A673 (cell line): Measurements from ENCODE around the gene EPN2. TPM values are rescaled to one million over a fixed set of nuclear protein-coding genes. Genes with fewer than 3 reads are reported as not detected.
"Not testable (repeated sequence)": the region's sequence is repeated elsewhere in the genome, so short reads cannot be mapped to it uniquely, and the experiment has no call there.

ENCODE experiments used
- BruUV-seq: library from RNA; stranded (reverse); fragments of 400-500 nt; replicated peaks from 2 replicates; lab custom pipeline; 2021; lab: Mats Ljungman, UMichigan
- CTCF ChIA-PET: fragments of 300-600 bp; sonication (Branson Sonifier 250); formaldehyde crosslinking; loops from one replicate; lab custom pipeline; 2022; ENCODE audit warnings: antibody characterized with exemption; lab: Charles Lee
- POLR2A ChIA-PET: fragments of 300-600 bp; sonication (Branson Sonifier 250); formaldehyde crosslinking; loops from one replicate; lab custom pipeline; 2022; ENCODE audit warnings: antibody characterized with exemption; ENCODE audit not compliant: low non-redundant PET; lab: Charles Lee
- DNase-seq: peaks from one replicate; pipeline ENCODE4 v3.0.0-alpha.2; 2015; ENCODE audit warnings: low spot score
- H3K27ac ChIP-seq: fragments of 200-600 bp; sonication (generic); 2 replicates; pipeline ENCODE4 v1.5.1; 2016; ENCODE audit warnings: mixed run types, low read depth, mild to moderate bottlenecking, mixed read lengths, antibody characterized with exemption, low read length; ENCODE audit not compliant: poor library complexity, severe bottlenecking
- H3K27me3 ChIP-seq: fragments of 200-600 bp; sonication (generic); replicated peaks from 2 replicates; pipeline ENCODE4 v1.6.1; 2017; ENCODE audit warnings: mixed run types, low read depth, mild to moderate bottlenecking, mixed read lengths, antibody characterized with exemption, low read length; ENCODE audit not compliant: insufficient read depth, poor library complexity
- H3K36me3 ChIP-seq: fragments of 200-600 bp; sonication (generic); 2 replicates; pipeline ENCODE4 v1.6.1; 2016; ENCODE audit warnings: mixed run types, mild to moderate bottlenecking, mixed read lengths, antibody characterized with exemption, low read length; ENCODE audit not compliant: insufficient read depth, poor library complexity, severe bottlenecking
- H3K4me1 ChIP-seq: fragments of 200-600 bp; sonication (generic); 2 replicates; pipeline ENCODE4 v1.6.1; 2017; ENCODE audit warnings: mixed run types, mild to moderate bottlenecking, mixed read lengths, antibody characterized with exemption, low read length; ENCODE audit not compliant: insufficient read depth, poor library complexity, severe bottlenecking
- H3K4me3 ChIP-seq: fragments of 200-600 bp; sonication (generic); 2 replicates; pipeline ENCODE4 v1.5.1; 2016; ENCODE audit warnings: low read depth, mixed run types, mild to moderate bottlenecking, mixed read lengths, low read length; ENCODE audit not compliant: poor library complexity, severe bottlenecking
- H3K9me3 ChIP-seq: fragments of 200-600 bp; sonication (generic); 2 replicates; pipeline ENCODE4 v1.6.1; 2016; ENCODE audit warnings: mixed run types, low read depth, mild to moderate bottlenecking, mixed read lengths, antibody characterized with exemption, low read length; ENCODE audit not compliant: poor library complexity, severe bottlenecking
- CTCF ChIP-seq: fragments of 300-800, 200-600 bp; sonication (generic); conservative IDR thresholded peaks from 2 replicates; pipeline ENCODE4 v1.5.1; 2017; ENCODE audit warnings: low read depth, mild to moderate bottlenecking, antibody characterized with exemption, low read length, moderate library complexity, mixed read lengths
- EZH2 ChIP-seq: fragments of 200-600 bp; sonication (generic); IDR thresholded peaks from 2 replicates; pipeline ENCODE4 v1.6.1; 2017; ENCODE audit warnings: borderline replicate concordance, low read depth, mild to moderate bottlenecking, mixed read lengths, antibody characterized with exemption, low read length; ENCODE audit not compliant: poor library complexity, severe bottlenecking
- intact Hi-C: fragments of 100-400 bp; cut with micrococcal nuclease; formaldehyde crosslinking; loops from one replicate; pipeline ENCODE4 v1.10.0; 2022; ENCODE audit not compliant: unreplicated experiment
- total RNA-seq: library from RNA; stranded (reverse); gene quantifications from 2 replicates; pipeline ENCODE4 v1.2.3, GENCODE V29; 2021

Gene EPN2
- total RNA-seq, 1 experiment from 2014 or later: 52.0 TPM

GRCh38 chr17:19348806-19349205 lies 111.6 kb downstream of the EPN2 start:
- intact Hi-C loops: no loop called here
- DNase-seq: no peak
- no peaks in the 10 kb centered on the region for H3K9me3 ChIP-seq
- H3K36me3 ChIP-seq: peaks cover 3% of the 10 kb centered on the region
- POLR2A ChIA-PET: no interaction called here
- no peak overlapping the region for H3K27ac ChIP-seq
- TF ChIP-seq EZH2: no peak
- TF ChIP-seq CTCF: no peak
- H3K27me3 ChIP-seq: no peaks in the 10 kb centered on the region
- peaks cover 14% of the 10 kb centered on the region for H3K4me1 ChIP-seq
- CTCF ChIA-PET: no interaction called here
- H3K4me3 ChIP-seq: no peak overlapping the region
- BruUV-seq: no TSS peak

DNA sequence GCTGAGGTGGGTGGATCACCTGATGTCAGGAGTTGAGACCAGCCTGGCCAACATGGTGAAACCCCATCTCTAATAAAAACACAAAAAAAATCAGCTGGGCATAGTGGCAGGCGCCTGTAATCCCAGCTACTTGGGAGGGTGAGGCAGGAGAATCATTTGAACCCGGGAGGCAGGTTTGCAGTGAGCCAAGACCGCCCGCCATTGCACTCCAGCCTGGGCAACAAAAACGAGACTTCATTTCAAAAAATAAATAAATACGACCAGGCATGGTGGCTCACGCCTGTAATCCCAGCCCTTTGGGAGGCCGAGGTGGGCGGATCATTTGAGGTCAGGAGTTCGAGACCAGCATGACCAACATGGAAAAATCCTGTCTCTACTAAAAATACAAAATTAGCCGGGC lies 116.2 kb downstream of the EPN2 start:
- POLR2A ChIA-PET, H3K4me1 ChIP-seq, CTCF ChIA-PET, H3K36me3 ChIP-seq, H3K9me3 ChIP-seq, H3K27me3 ChIP-seq, DNase-seq, BruUV-seq, H3K4me3 ChIP-seq, H3K27ac ChIP-seq, intact Hi-C loops: not testable (repeated sequence)

GRCh38 chr17:19354748-19355147 lies 117.6 kb downstream of the EPN2 start:
- H3K36me3 ChIP-seq: no peaks in the 10 kb centered on the region
- H3K27me3 ChIP-seq: no peaks in the 10 kb centered on the region
- intact Hi-C loops: no loop called here
- CTCF ChIA-PET: no interaction called here
- no peak overlapping the region for H3K27ac ChIP-seq
- H3K4me3 ChIP-seq: no peak overlapping the region
- POLR2A ChIA-PET: no interaction called here
- H3K4me1 ChIP-seq: no peaks in the 10 kb centered on the region
- TF ChIP-seq CTCF: no peak
- TF ChIP-seq EZH2: no peak
- DNase-seq: no peak
- no TSS peak for BruUV-seq
- H3K9me3 ChIP-seq: no peaks in the 10 kb centered on the region

DNA sequence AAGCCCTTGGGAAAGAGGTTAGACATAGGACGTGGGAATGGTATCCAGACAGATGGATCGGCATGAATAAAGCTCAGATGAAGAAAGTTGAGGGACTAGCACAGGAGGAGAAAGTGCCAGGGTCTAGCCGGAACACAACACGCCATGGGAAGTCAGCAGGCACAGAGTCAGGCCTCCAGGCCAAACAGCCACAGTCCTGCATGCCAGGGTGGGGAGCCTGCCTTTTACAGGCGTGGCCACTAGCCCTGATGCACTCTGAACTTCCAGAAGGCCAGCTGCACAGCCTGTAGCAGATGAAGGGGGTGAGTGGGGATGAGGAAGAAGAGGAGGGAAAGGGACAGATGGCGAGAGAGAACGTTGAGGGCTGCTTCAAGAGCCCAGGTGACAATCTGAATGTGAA lies 120.2 kb downstream of the EPN2 start:
- Histone ChIP-seq H3K27me3 (no peaks in the 10 kb centered on the region), H3K4me1 (peaks cover 7% of the 10 kb centered on the region), H3K9me3 (no peaks in the 10 kb centered on the region), H3K4me3 (no peak overlapping the region), H3K27ac (no peak overlapping the region), H3K36me3 (no peaks in the 10 kb centered on the region)
- POLR2A ChIA-PET: no interaction called here
- intact Hi-C loops: no loop called here
- no TSS peak for BruUV-seq
- TF ChIP-seq CTCF (no peak), EZH2 (no peak)
- DNase-seq: no peak
- CTCF ChIA-PET: no interaction called here
